HepG2 (cell line): ENCODE measurements around the gene PDPK1. TPM values are rescaled to one million over a fixed set of nuclear protein-coding genes. Genes with fewer than 3 reads are reported as not detected.
"Not testable (repeated sequence)": the region's sequence is repeated elsewhere in the genome, so short reads cannot be mapped to it uniquely, and the experiment has no call there.

Experiments
- ATAC-seq: fragments of 200-7000 bp; cut with Tn5 transposase; 3 replicates; pipeline ENCODE4 v1.9.1; 2020; ENCODE audit warnings: mild to moderate bottlenecking, moderate library complexity
- BruUV-seq: library from RNA; stranded (reverse); fragments of 400-500 nt; replicated peaks from 2 replicates; lab custom pipeline; 2021; lab: Mats Ljungman, UMichigan
- CTCF ChIA-PET: fragments of 300-600 bp; formaldehyde crosslinking; extraction: SDS; loops from one replicate; lab custom pipeline; 2021; ENCODE audit warnings: low total read pairs, inconsistent platforms, low intra/inter-chr PET ratio; lab: Yijun Ruan, JAX
- POLR2A ChIA-PET: fragments of 350-600 bp; sonication (Branson Sonifier 250); formaldehyde crosslinking; loops from one replicate; lab custom pipeline; 2020; ENCODE audit warnings: antibody characterized with exemption, inconsistent platforms; lab: Yijun Ruan, JAX
- DNase-seq: peaks from one replicate; pipeline ENCODE4 v3.0.0-alpha.2; 2015; ENCODE audit warnings: low spot score
- FAIRE-seq: peaks from 3 replicates; lab custom pipeline; 2011; peaks lifted over from hg19 to GRCh38; lab: Jason Lieb, UNC
- H2AFZ ChIP-seq: one replicate; pipeline ENCODE4 v1.6.1; 2011; ENCODE audit warnings: low read length, inconsistent platforms
- H3K27ac ChIP-seq: fragments of 300-600 bp; 3 replicates; pipeline ENCODE4 v1.8.0; 2011; ENCODE audit warnings: mixed run types, mild to moderate bottlenecking, mixed read lengths, low read length, inconsistent platforms; ENCODE audit not compliant: insufficient read depth; ENCODE audit errors: extremely low read length
- H3K27me3 ChIP-seq, 2 experiments: fragments of 200-600 bp in 1 of 2; 2 replicates in 1 of 2; 3 replicates in 1 of 2; pipeline versions ENCODE4 v1.6.0 to v1.8.0; 2011; ENCODE audit warnings: low read length in 2 of 2, mild to moderate bottlenecking in 2 of 2, moderate library complexity in 2 of 2, inconsistent platforms in 1 of 2; ENCODE audit not compliant: insufficient read depth in 2 of 2, control insufficient read depth in 1 of 2
- H3K36me3 ChIP-seq, 2 experiments: fragments of 200-600 bp in 1 of 2; replicated peaks in 1 of 2; 2 replicates in 1 of 2; 3 replicates in 1 of 2; pipeline versions ENCODE4 v1.5.1 to v1.8.0; 2011; ENCODE audit warnings: low read length in 2 of 2, inconsistent platforms in 1 of 2; ENCODE audit not compliant: insufficient read depth in 2 of 2, control insufficient read depth in 1 of 2
- H3K4me1 ChIP-seq: 2 replicates; pipeline ENCODE4 v1.5.1; 2012; ENCODE audit warnings: low read length, inconsistent platforms; ENCODE audit not compliant: insufficient read depth
- H3K4me2 ChIP-seq: 2 replicates; pipeline ENCODE4 v1.6.0; 2011; ENCODE audit warnings: low read depth, low read length, inconsistent platforms
- H3K4me3 ChIP-seq, 3 experiments: fragments of 200-600 bp in 1 of 3; sonication (generic), shearing (Covaris generic) in 1 of 3; replicated peaks in 1 of 3; 2 replicates each; pipeline ENCODE4 v1.5.1; 2011 to 2016; ENCODE audit warnings: low read length in 3 of 3, inconsistent platforms in 2 of 3, low read depth in 2 of 3, mild to moderate bottlenecking in 2 of 3, control low read depth in 1 of 3, mixed read lengths in 1 of 3; ENCODE audit not compliant: insufficient read depth in 1 of 3
- H3K79me2 ChIP-seq: one replicate; pipeline ENCODE4 v1.6.1; 2011; ENCODE audit warnings: low read length, inconsistent platforms; ENCODE audit not compliant: insufficient read depth
- H3K9ac ChIP-seq: 2 replicates; pipeline ENCODE4 v1.6.0; 2011; ENCODE audit warnings: mild to moderate bottlenecking, low read depth, low read length, inconsistent platforms; ENCODE audit not compliant: insufficient read depth
- H3K9me3 ChIP-seq: 2 replicates; pipeline ENCODE4 v1.5.1; 2012; ENCODE audit warnings: mild to moderate bottlenecking, low read length
- H4K20me1 ChIP-seq: 2 replicates; pipeline ENCODE4 v1.6.0; 2011; ENCODE audit warnings: inconsistent platforms, mild to moderate bottlenecking, low read length, moderate library complexity; ENCODE audit not compliant: insufficient read depth
- WGBS: methylation state at CpG from one replicate; pipeline ENCODE4 v1.1.6; 2017; ENCODE audit warnings: low lambda C conversion rate; 5-methylcytosine and 5-hydroxymethylcytosine counted together
- in situ Hi-C: cut with HindIII; loops from 2 replicates; pipeline ENCODE4 v1.10.0; 2017; ENCODE audit warnings: low pct_unique_long_range_greater_than_20kb; ENCODE audit not compliant: extremely low pct_ligation_motif_present
- intact Hi-C: fragments of 100-400 bp; cut with micrococcal nuclease; formaldehyde crosslinking; loops from one replicate; pipeline ENCODE4 v1.10.0; 2022; ENCODE audit not compliant: unreplicated experiment
- polyA plus RNA-seq, 8 experiments: library from polyadenylated mRNA; depleted of rRNA in 3 of 8; stranded (reverse) in 7 of 8; unstranded in 1 of 8; fragments of >200 nt; fragmentation: Illumina TruSeq in 4 of 8; extraction: Trizol in 4 of 8; gene quantifications; 2 replicates each; pipeline versions ENCODE4 v1.2.1 to v1.2.3, GENCODE V29; 2011 to 2016; ENCODE audit warnings: low read depth in 4 of 8, missing spikeins in 1 of 8, mixed read lengths in 1 of 8; ENCODE audit not compliant: insufficient read depth in 1 of 8
- total RNA-seq, 5 experiments: library from RNA; depleted of rRNA; stranded (reverse); fragments of >200 nt; fragmentation: Illumina TruSeq; extraction: Trizol; gene quantifications; 2 replicates each; pipeline ENCODE4 v1.2.3, GENCODE V29; 2016; ENCODE audit warnings: low read depth in 1 of 5

Gene PDPK1
- total and polyA plus RNA-seq, 2 of the 13 experiments (the other 11 are each of a cell fraction or from before 2014, with no cell fraction given), result 59.6 to 129 TPM

DNA sequence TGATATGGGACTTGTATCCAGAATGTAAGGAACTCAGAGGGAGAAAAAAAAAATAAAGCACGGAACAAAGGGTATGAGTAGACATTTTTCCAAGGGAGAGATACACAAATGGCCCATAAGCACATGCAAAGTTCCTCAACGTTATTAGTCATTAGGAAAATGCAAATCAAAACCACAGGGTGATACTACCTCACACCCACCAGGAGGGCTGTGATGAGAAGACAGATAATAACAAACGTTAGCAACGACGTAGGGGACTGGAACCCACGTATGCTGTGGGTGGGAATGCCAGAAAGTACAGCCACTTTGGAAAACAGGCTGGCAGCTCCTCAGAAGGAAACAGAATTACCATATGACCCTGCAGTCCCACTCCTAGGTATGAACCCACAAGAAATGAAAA is 34.9 kb downstream of the PDPK1 start:
- BruUV-seq, POLR2A ChIA-PET: not testable (repeated sequence)
- no CpG with 5 or more reads among the region's 6 CpGs for WGBS

DNA sequence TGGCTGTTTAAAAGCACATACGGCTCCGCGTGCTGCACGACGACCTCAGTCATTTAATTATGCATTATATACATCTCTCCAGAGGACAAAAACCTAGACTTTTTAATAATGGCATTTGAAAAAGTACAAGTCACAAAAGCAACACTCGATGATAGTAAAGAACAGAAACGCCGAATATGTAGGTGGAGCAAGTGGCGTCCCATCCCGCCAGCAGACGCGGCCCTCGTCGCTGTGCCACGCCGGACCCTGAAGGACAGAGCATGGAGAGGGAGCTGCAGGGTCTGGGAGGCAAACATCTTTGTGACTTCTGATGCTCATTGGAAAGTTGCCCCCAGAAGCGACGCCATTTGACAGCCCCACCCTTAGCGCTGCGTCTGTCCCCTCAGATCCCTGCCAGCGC is 38.0 kb downstream of the PDPK1 start:
- H3K4me1 ChIP-seq, CTCF ChIA-PET, H3K27ac ChIP-seq, H3K36me3 ChIP-seq, intact Hi-C loops, H2AFZ ChIP-seq, H3K4me2 ChIP-seq, in situ Hi-C loops, H3K79me2 ChIP-seq, ATAC-seq, H3K27me3 ChIP-seq, H4K20me1 ChIP-seq, DNase-seq, POLR2A ChIA-PET, FAIRE-seq, H3K9ac ChIP-seq, BruUV-seq, H3K9me3 ChIP-seq, H3K4me3 ChIP-seq: not testable (repeated sequence)
- 98% methylated on average over 16 of the region's 21 CpGs for WGBS

More for the DNA sequence above, 34.9 kb downstream of the PDPK1 start:
- ATAC-seq, CTCF ChIA-PET, H3K79me2 ChIP-seq, H2AFZ ChIP-seq, in situ Hi-C loops, H3K27ac ChIP-seq, H4K20me1 ChIP-seq, H3K36me3 ChIP-seq, H3K4me3 ChIP-seq, DNase-seq, FAIRE-seq, H3K4me2 ChIP-seq, H3K27me3 ChIP-seq, H3K9me3 ChIP-seq, H3K9ac ChIP-seq, H3K4me1 ChIP-seq, intact Hi-C loops: not testable (repeated sequence)

DNA sequence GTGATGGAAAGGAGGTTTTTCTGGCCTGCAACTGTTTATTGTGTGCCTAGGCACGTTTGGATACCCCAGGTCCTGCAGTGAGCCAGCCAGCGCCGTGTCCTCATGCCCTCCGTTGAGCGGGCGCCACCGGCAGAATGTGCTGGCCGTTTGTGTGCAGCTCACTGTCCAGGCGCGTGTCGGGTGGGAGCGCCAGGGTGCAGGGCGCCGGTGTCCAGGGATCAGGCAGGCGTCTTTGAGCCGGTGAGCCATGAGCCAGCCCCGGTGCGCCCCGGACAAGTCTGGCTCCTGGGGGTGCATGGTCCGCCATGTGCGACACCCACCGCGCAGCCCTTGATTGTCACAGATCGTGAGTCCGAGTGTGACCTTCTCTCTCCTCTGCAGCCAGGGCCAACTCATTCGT is 39.2 kb downstream of the PDPK1 start:
- in situ Hi-C loops, result not testable (repeated sequence)
- no CpG with 5 or more reads among the region's 26 CpGs for WGBS

DNA sequence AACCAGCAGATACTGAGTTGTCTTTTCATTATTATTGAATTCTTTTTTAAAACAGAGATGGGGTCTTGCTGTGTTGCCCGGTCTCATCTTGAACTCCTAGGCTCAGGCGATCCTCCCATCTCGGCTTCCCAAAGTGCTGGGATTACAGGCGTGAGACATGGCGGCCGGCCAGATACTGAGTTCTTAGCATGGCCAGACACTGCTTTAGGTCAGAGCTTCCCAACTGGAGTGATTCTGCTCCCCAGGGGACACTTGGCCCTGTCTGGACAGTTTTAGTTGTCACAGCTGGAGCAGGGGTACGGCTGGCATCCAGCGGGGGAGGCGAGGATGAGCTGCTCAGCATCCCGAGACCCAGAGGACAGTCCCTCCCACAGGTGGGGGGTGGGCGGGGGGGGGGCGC is 41.1 kb downstream of the PDPK1 start:
- H3K27me3 ChIP-seq, H3K4me2 ChIP-seq, H3K4me3 ChIP-seq, H3K4me1 ChIP-seq, H4K20me1 ChIP-seq, H2AFZ ChIP-seq, H3K9ac ChIP-seq, H3K79me2 ChIP-seq, ATAC-seq, H3K9me3 ChIP-seq, FAIRE-seq, POLR2A ChIA-PET, BruUV-seq, H3K27ac ChIP-seq, in situ Hi-C loops, intact Hi-C loops, DNase-seq, H3K36me3 ChIP-seq, CTCF ChIA-PET: not testable (repeated sequence)
- WGBS, result 100% methylated on average over 1 of the region's 12 CpGs

More for the DNA sequence above, 39.2 kb downstream of the PDPK1 start:
- H3K4me3 ChIP-seq, H3K79me2 ChIP-seq, H3K9ac ChIP-seq, H2AFZ ChIP-seq, ATAC-seq, FAIRE-seq, H3K27ac ChIP-seq, H3K4me1 ChIP-seq, H4K20me1 ChIP-seq, H3K27me3 ChIP-seq, BruUV-seq, H3K4me2 ChIP-seq, intact Hi-C loops, H3K9me3 ChIP-seq, CTCF ChIA-PET, DNase-seq, H3K36me3 ChIP-seq, POLR2A ChIA-PET: not testable (repeated sequence)
